ENCODE results near the gene GOSR1.
"Not testable (repeated sequence)": the region's sequence is repeated elsewhere in the genome, so short reads cannot be mapped to it uniquely, and the experiment has no call there.

GOSR1 gene

GRCh38 chr17:30506481-30506880 is 29.3 kb downstream of the GOSR1 start:
- DNase-seq, result no peak

- no peak for DNase-seq
Measured at GRCh38 chr17:30513346-30513745, 36.1 kb downstream of the GOSR1 start.

- no peak for DNase-seq
Measured at GRCh38 chr17:30514895-30515596, 37.8 kb downstream of the GOSR1 start.

GRCh38 chr17:30517786-30518185 is 40.6 kb downstream of the GOSR1 start:
- no peak for DNase-seq

- no peak for DNase-seq
Measured at GRCh38 chr17:30519166-30519565, 42.0 kb downstream of the GOSR1 start.

GRCh38 chr17:30519707-30520106 is 42.5 kb downstream of the GOSR1 start:
- no peak for DNase-seq

- no peak for DNase-seq
Measured at GRCh38 chr17:30520436-30520835, 43.2 kb downstream of the GOSR1 start.

GRCh38 chr17:30520882-30521281 is 43.7 kb downstream of the GOSR1 start:
- no peak for DNase-seq

- DNase-seq, result no peak
Measured at GRCh38 chr17:30521766-30522165, 44.6 kb downstream of the GOSR1 start.

- not testable (repeated sequence) for DNase-seq
Measured at GRCh38 chr17:30523236-30523635, 46.0 kb downstream of the GOSR1 start.

GRCh38 chr17:30524847-30525246 is 47.6 kb downstream of the GOSR1 start:
- no peak for DNase-seq

GRCh38 chr17:30526401-30526800 is 49.2 kb downstream of the GOSR1 start:
- DNase-seq, result no peak

- not testable (repeated sequence) for DNase-seq
Measured at GRCh38 chr17:30528701-30529100, 51.5 kb downstream of the GOSR1 start.

GRCh38 chr17:30530346-30531025 is 53.3 kb downstream of the GOSR1 start:
- DNase-seq, result no peak

GRCh38 chr17:30532871-30533270 is 55.7 kb downstream of the GOSR1 start:
- no peak for DNase-seq

GRCh38 chr17:30534298-30534697 is 57.1 kb downstream of the GOSR1 start:
- no peak for DNase-seq

GRCh38 chr17:30534938-30535921 is 58.0 kb downstream of the GOSR1 start:
- DNase-seq, result no peak

GRCh38 chr17:30536846-30537245 is 59.6 kb downstream of the GOSR1 start:
- DNase-seq, result not testable (repeated sequence)

GRCh38 chr17:30537667-30538066 is 60.5 kb downstream of the GOSR1 start:
- not testable (repeated sequence) for DNase-seq

- DNase-seq, result no peak
Measured at GRCh38 chr17:30541802-30542201, 64.6 kb downstream of the GOSR1 start.

GRCh38 chr17:30543456-30543855 is 66.2 kb downstream of the GOSR1 start:
- no peak for DNase-seq

- DNase-seq, result no peak
Measured at GRCh38 chr17:30545024-30545423, 67.8 kb downstream of the GOSR1 start.
